ENCODE data around the gene PCDHGA10. TPM values are rescaled to one million over a fixed set of nuclear protein-coding genes. Genes with fewer than 3 reads are reported as not detected.
"Not testable (repeated sequence)": the region's sequence is repeated elsewhere in the genome, so short reads cannot be mapped to it uniquely, and the experiment has no call there.

The PCDHGA10 gene
- total and polyA plus RNA-seq, 3 experiments from 2014 or later: 0.07 to 0.20 (median 0.16) TPM

DNA sequence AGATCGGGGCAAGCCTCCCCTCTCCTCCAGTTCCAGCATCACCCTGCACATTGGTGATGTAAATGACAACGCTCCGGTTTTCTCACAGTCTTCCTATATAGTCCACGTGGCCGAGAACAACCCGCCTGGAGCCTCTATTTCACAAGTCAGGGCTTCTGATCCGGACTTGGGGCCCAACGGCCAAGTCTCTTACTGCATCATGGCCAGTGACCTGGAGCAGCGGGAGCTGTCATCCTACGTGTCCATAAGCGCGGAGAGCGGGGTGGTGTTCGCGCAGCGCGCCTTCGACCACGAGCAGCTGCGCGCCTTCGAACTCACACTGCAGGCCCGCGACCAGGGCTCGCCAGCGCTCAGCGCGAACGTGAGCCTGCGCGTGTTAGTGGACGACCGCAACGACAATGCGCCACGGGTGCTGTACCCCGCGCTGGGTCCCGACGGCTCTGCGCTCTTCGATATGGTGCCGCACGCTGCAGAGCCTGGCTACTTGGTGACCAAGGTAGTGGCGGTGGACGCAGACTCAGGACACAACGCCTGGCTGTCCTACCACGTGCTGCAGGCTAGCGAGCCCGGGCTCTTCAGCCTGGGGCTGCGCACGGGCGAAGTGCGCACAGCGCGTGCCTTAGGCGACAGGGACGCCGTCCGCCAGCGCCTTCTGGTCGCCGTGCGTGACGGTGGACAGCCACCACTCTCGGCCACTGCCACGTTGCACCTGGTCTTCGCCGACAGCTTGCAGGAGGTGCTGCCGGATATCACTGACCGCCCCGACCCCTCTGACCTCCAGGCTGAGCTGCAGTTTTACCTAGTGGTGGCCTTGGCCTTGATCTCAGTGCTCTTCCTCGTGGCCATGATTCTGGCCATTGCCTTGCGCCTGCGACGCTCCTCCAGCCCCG, 23.4 kb upstream of the PCDHGA10 start:
- Mint-ChIP-seq H3K27me3 (peaks cover 63 to 72% of the 10 kb centered on the region in 2 donors), H3K27ac (no peak overlapping the region), H3K9me3 (peaks cover 36 to 76% (median 66%) of the 10 kb centered on the region in 5 donors), H3K4me3 (no peak overlapping the region), H3K36me3 (peaks cover 2 to 20% (median 3%) of the 10 kb centered on the region in 3 donors), H3K4me1 (no peaks in the 10 kb centered on the region)
- CTCF ChIA-PET: no interaction called here
- Histone ChIP-seq H3K4me1 (ENCODE audit: insufficient read depth, low read length) (no peaks in the 10 kb centered on the region), H3K36me3 (ENCODE audit: insufficient read depth, low read length) (no peaks in the 10 kb centered on the region), H3K9me3 (ENCODE audit: low read length) (no peaks in the 10 kb centered on the region), H3K4me3 (ENCODE audit: low read length) (no peak overlapping the region), H3K27me3 (ENCODE audit: insufficient read depth, low read length, poor library complexity, severe bottlenecking) (peaks cover 21% of the 10 kb centered on the region), H3K27ac (ENCODE audit: low read depth, low read length) (no peak overlapping the region)
- no peak for DNase-seq
- POLR2A ChIA-PET: no interaction called here

GRCh38 chr5:141392429-141393198, 20.2 kb upstream of the PCDHGA10 start, which contains the start of gene PCDHGA8:
Gene PCDHGA8, plus strand, starts transcription at chr5:141392633. Its CDS starts 181 bp downstream, at chr5:141392814.
- H3K4me3 ChIP-seq (ENCODE audit: low read length): no peak within 1 kb of the TSS
- no peaks in the 10 kb centered on the region for H3K36me3 ChIP-seq (ENCODE audit: insufficient read depth, low read length)
- H3K27me3 Mint-ChIP-seq: peaks cover 61 to 64% of the 10 kb centered on the region in 2 donors
- H3K36me3 Mint-ChIP-seq: peaks cover 2 to 20% (median 2%) of the 10 kb centered on the region in 3 donors
- H3K4me1 ChIP-seq (ENCODE audit: insufficient read depth, low read length): no peaks in the 10 kb centered on the region
- H3K9me3 ChIP-seq (ENCODE audit: low read length): no peaks in the 10 kb centered on the region
- peaks cover 22% of the 10 kb centered on the region for H3K27me3 ChIP-seq (ENCODE audit: insufficient read depth, low read length, poor library complexity, severe bottlenecking)
- no peak within 1 kb of the TSS for H3K27ac ChIP-seq (ENCODE audit: low read depth, low read length)
- ChIA-PET POLR2A (no interaction called here), CTCF (no interaction called here)
- H3K27ac Mint-ChIP-seq: no peak within 1 kb of the TSS
- H3K4me3 Mint-ChIP-seq: peak within 1 kb of the TSS in 1 of 7 donors; percentile 23
- H3K9me3 Mint-ChIP-seq: peaks cover 29 to 66% (median 59%) of the 10 kb centered on the region in 5 donors
- no peaks in the 10 kb centered on the region for H3K4me1 Mint-ChIP-seq
- DNase-seq: no peak

DNA sequence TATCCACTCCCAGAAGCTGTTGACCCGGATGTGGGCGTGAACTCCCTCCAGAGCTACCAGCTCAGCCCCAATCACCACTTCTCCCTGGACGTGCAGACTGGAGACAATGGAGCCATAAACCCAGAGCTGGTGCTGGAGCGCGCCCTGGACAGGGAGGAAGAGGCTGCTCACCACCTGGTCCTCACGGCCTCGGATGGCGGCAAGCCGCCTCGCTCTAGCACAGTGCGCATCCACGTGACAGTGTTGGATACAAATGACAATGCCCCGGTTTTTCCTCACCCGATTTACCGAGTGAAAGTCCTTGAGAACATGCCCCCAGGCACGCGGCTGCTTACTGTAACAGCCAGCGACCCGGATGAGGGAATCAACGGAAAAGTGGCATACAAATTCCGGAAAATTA, 19.5 kb upstream of the PCDHGA10 start:
- ChIA-PET CTCF (no interaction called here), POLR2A (no interaction called here)
- Histone ChIP-seq H3K4me1 (ENCODE audit: insufficient read depth, low read length) (no peaks in the 10 kb centered on the region), H3K27me3 (ENCODE audit: insufficient read depth, low read length, poor library complexity, severe bottlenecking) (peaks cover 22% of the 10 kb centered on the region), H3K4me3 (ENCODE audit: low read length) (no peak overlapping the region), H3K27ac (ENCODE audit: low read depth, low read length) (no peak overlapping the region), H3K9me3 (ENCODE audit: low read length) (no peaks in the 10 kb centered on the region), H3K36me3 (ENCODE audit: insufficient read depth, low read length) (no peaks in the 10 kb centered on the region)
- Mint-ChIP-seq H3K4me3 (no peak overlapping the region), H3K27me3 (peaks cover 59 to 62% of the 10 kb centered on the region in 2 donors), H3K4me1 (no peaks in the 10 kb centered on the region), H3K9me3 (peaks cover 28 to 64% (median 58%) of the 10 kb centered on the region in 5 donors), H3K27ac (no peak overlapping the region), H3K36me3 (peaks cover 2 to 20% (median 2%) of the 10 kb centered on the region in 3 donors)
- DNase-seq: no peak

- peak overlapping the region in 1 of 8 donors; percentile 89 for H3K27ac Mint-ChIP-seq
- H3K27me3 Mint-ChIP-seq: peaks cover 59 to 61% of the 10 kb centered on the region in 2 donors
- DNase-seq; CTCF ChIA-PET; H3K36me3 ChIP-seq (ENCODE audit: insufficient read depth, low read length); POLR2A ChIA-PET; H3K27ac ChIP-seq (ENCODE audit: low read depth, low read length); H3K4me1 Mint-ChIP-seq; H3K4me3 ChIP-seq (ENCODE audit: low read length); H3K9me3 ChIP-seq (ENCODE audit: low read length); H3K4me1 ChIP-seq (ENCODE audit: insufficient read depth, low read length); H3K4me3 Mint-ChIP-seq: not testable (repeated sequence)
- peaks cover 20 to 65% (median 56%) of the 10 kb centered on the region in 5 donors for H3K9me3 Mint-ChIP-seq
- peaks cover 2 to 15% (median 2%) of the 10 kb centered on the region in 3 donors for H3K36me3 Mint-ChIP-seq
- peaks cover 22% of the 10 kb centered on the region for H3K27me3 ChIP-seq (ENCODE audit: insufficient read depth, low read length, poor library complexity, severe bottlenecking)
These were observed 18.2 kb upstream of the PCDHGA10 start for GRCh38 chr5:141394401-141395187.

DNA sequence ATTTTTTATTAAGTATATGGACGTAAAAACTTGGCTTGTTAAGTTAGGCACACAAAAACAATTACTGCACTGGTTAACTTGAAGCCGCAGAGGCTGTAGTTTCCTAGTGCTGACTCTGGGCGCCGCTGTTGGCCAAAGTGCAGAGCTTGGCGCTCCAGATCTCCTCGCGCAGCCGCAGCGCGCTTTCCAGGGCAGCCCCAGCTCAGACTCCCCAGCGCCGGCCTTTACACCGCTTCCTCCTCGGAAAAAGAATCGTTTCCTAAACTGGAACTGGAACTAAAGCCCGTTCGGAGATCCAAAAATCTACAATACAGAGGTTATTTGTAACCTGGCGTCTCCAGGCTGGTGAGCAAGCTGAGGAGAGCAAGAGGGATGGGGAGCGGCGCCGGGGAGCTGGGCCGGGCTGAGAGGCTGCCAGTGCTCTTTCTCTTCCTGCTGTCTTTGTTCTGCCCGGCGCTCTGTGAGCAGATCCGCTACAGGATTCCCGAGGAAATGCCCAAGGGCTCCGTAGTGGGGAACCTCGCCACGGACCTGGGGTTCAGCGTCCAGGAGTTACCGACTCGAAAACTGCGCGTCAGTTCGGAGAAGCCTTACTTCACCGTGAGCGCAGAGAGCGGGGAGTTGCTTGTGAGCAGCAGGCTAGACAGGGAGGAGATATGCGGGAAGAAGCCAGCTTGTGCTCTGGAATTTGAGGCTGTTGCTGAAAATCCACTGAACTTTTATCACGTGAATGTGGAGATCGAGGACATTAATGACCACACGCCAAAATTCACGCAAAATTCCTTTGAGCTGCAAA, 14.8 kb upstream of the PCDHGA10 start, which contains the start of gene PCDHGB5:
Gene PCDHGB5, plus strand, starts transcription at position 192 of the 796 bp plus-strand sequence. Its CDS starts 181 bp downstream, at position 373.
- H3K27ac ChIP-seq (ENCODE audit: low read depth, low read length); POLR2A ChIA-PET; H3K4me1 Mint-ChIP-seq; H3K4me3 ChIP-seq (ENCODE audit: low read length); H3K9me3 ChIP-seq (ENCODE audit: low read length); H3K4me1 ChIP-seq (ENCODE audit: insufficient read depth, low read length); H3K36me3 ChIP-seq (ENCODE audit: insufficient read depth, low read length); DNase-seq; H3K27ac Mint-ChIP-seq: not testable (repeated sequence)
- peak within 1 kb of the TSS in 4 of 7 donors; percentile 5 to 54 (median 40) for H3K4me3 Mint-ChIP-seq
- H3K36me3 Mint-ChIP-seq: peaks cover 0 to 13% (median 3%) of the 10 kb centered on the region in 3 donors
- CTCF ChIA-PET: interaction anchor here (0.8 to 1.8 kb wide), 3 partner anchors 15 to 166 kb away, joined by 3 to 7 read pairs (median 3); partner anchors contain the start of genes PCDHGA10 and PCDHGB3
- H3K9me3 Mint-ChIP-seq: peaks cover 18 to 57% (median 52%) of the 10 kb centered on the region in 5 donors
- H3K27me3 ChIP-seq (ENCODE audit: insufficient read depth, low read length, poor library complexity, severe bottlenecking): peaks cover 24% of the 10 kb centered on the region
- H3K27me3 Mint-ChIP-seq: peaks cover 55 to 56% of the 10 kb centered on the region in 2 donors

- Histone ChIP-seq H3K9me3 (ENCODE audit: low read length) (no peaks in the 10 kb centered on the region), H3K36me3 (ENCODE audit: insufficient read depth, low read length) (no peaks in the 10 kb centered on the region), H3K27ac (ENCODE audit: low read depth, low read length) (no peak overlapping the region), H3K4me1 (ENCODE audit: insufficient read depth, low read length) (no peaks in the 10 kb centered on the region), H3K27me3 (ENCODE audit: insufficient read depth, low read length, poor library complexity, severe bottlenecking) (peaks cover 21% of the 10 kb centered on the region), H3K4me3 (ENCODE audit: low read length) (no peak overlapping the region)
- no peak for DNase-seq
- Mint-ChIP-seq H3K27me3 (peaks cover 56 to 59% of the 10 kb centered on the region in 2 donors), H3K27ac (no peak overlapping the region), H3K36me3 (peaks cover 0 to 11% (median 3%) of the 10 kb centered on the region in 3 donors), H3K9me3 (peaks cover 17 to 55% (median 52%) of the 10 kb centered on the region in 5 donors), H3K4me1 (no peaks in the 10 kb centered on the region), H3K4me3 (no peak overlapping the region)
- ChIA-PET POLR2A (no interaction called here), CTCF (interaction anchor here (0.8 to 1.8 kb wide), 2 partner anchors 14 to 165 kb away, joined by 3 to 7 read pairs; partner anchors contain the start of gene PCDHGA10)
These were observed 14.2 kb upstream of the PCDHGA10 start for GRCh38 chr5:141398608-141399007.

Data from CD8-positive, alpha-beta memory T cell (primary cell).